Measurements from ENCODE around the gene SPAG17.

Gene SPAG17

DNA sequence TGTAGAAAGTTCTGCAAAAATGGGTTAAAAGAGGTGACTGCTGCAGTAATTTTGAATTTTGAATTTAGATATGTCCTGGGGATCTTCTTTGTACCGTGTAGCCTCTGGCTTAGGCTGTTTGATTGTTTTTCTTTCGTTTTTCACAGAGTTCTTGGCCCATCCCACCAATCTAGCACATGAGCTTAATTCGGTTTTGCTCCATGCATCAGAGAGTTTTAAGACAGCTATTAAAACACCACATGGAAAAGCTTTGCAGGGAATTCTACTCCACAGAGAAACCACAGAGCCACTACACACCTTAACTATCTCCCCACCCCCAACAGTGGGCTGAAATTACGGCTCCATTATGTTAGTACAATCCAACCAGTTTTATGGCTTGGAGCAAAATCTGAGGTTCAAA lies 25.5 kb downstream of the SPAG17 start:
- no peak for DNase-seq

DNA sequence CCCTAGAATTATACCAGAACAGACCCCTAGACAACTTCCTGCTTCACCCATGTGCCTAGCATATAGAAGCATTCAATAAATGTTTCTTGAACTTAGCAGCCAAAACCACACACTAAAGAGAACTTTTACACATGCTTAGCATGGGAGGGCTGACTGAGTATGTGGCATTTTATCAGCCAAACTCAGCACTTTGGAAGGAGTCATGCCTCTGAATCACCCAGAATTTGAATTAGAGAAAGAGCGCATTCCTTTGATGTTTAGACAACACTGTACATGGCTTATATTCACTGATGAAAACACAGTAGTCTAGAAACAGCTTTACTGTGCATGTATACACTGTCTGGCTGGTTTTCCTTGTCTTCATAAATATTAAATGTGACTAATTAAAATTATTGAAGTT lies 26.1 kb downstream of the SPAG17 start:
- no peak for DNase-seq

DNA sequence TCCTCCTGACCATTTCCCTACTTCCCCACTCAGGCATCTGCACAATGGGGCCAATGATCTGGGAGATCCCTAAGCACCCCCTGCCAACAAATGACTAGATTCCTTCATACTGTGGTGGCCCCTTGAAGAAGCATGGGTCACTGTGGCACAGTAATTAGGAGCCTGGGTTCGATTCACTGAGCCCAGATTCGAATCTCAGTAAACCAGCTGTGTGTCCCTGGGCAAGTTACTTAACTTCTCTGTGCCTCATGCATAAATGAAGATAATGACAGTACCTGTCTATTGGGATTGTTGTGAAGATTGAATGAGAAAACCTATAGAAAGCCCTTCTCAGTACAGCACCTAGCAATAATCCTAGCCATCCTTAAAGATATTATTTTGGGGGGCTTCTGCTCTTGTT lies 27.5 kb downstream of the SPAG17 start:
- DNase-seq = no peak

DNA sequence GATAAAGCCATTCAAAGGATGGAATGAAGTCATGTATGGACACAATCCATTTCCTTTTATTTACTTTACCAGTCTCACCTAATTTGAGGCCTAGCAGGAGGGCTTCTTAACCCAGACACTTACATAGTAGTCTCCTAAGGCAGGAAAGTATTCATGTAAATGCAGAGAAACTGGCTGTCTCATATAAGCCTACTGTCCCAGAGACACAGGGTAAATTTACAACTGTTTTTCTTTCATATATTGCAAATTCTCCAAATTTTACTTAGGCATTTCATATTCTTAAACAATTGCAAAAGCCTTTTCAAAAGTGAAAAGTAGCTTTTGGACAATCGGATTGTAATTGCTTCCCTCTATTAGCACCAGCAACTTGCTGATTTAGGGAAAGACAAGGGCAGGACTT lies 29.9 kb downstream of the SPAG17 start:
- no peak for DNase-seq

DNA sequence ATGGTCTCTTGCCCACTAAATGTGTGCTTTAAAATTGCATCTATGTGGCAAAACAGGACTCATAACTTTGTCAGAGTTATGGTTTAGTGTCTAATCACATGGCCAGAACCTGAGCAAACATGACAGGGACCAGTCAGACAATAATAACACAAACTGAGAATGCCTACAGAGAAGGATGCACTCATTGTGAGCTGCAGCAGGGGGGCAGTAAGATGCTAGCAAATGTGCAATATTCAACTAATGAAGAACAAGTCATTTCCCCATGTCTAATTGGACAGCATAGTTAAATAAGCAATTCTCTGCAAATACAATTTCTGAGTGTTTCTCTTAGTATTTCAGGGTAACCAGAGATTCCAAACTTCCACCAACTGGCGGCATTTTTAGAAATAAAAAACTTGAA lies 30.8 kb downstream of the SPAG17 start:
- no peak for DNase-seq

DNA sequence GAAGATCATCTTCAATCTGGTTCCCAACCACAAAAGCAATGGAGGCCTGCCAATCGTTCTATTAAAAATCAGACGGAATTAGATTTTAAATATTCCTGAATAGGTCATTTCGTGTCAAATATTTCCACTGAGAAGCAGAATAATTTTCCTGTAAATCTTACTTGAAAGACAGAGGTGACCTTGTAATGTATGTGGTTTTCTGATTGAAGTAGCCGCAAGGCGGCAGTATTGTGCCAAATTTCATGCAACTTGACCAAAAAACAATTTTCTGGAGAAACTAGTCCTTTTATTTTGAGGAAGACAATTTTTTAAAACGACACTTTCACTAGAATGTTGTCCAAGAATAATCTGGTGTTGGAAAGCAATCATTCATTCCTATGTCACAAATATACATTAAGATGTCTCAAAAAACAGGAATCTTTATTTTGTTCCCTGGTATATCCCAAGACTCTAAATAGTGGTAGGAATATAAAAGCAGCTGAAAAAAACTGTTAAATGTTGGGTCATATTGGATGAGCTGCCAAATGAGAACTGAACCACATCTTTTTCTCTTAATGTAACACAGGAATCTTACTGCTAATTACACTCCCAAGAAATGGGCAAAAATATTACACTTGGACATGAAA lies 33.6 kb downstream of the SPAG17 start:
- DNase-seq = peak; percentile 12

DNA sequence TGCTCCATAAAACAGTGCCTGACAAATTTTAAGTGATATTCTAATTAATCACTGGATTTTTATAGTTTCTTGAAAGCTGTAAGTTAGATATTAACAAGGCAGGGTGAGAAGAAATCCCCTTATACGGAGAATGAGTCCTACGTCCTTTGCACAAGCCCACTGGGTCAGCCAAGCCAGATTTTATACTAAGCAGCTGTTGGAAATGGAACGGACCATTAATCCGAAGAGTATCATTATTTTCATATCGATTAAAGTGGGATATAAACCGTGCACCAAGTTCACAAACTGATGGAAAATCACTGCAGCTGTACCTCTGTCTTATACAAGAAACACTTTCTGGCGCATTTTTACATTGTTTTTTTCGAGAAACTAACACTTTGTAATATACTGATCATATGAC lies 35.2 kb downstream of the SPAG17 start:
- DNase-seq = no peak

DNA sequence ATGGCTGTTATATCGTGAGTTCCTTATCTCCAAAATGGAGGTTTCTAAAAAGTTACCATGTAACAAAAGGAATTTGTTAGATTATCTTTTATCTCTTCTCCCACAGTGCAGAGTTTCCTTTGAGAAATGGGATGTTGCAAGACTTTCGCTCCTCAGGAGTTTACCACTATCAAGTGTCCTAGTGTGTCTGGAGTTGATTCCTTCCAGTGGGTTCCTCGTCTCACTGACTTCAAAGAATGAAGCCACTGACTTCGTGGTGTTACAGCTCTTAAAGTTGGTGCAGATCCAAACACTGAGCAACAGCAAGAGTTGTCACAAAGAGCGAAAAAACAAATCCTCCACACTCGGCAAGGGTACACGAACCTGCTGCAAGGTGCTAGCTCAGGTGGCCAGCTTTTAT lies 37.0 kb downstream of the SPAG17 start:
- no peak for DNase-seq

DNA sequence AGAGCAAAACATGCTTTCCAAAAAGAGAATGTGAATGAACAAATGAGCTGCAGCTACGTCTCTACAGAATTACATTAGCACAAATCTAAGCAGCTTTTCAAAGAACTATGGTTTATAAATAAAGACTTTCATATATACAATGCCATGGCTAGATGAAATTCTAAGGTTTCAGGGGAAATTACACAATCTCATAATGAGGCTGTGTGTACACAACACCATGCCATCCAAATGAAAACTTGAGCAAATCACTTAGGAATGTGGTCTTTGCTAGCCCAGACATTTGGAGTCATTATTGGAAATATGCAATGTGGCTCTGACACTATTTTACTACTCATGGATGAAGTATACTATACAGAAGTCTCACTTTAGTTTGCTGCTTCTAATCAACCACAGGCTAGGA lies 37.5 kb downstream of the SPAG17 start:
- no peak for DNase-seq

DNA sequence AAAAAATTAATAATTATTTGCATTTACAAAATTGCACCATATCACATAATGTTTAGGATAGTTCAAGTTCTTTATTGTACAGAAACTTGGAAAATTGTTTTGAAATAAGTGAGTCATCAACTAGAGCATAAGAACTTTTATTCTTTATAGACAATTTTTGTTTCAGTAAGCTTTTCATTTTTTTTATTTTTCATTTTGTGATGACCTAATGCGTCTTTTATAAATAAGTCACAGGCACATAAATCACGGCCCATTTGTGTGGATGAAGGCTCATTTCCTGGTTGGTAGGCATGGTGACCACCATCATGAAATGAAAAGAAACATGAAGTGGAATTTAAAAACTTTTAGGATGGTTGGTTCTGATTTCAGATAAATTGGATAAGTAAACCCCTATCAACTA lies 39.3 kb downstream of the SPAG17 start:
- DNase-seq = no peak

DNA sequence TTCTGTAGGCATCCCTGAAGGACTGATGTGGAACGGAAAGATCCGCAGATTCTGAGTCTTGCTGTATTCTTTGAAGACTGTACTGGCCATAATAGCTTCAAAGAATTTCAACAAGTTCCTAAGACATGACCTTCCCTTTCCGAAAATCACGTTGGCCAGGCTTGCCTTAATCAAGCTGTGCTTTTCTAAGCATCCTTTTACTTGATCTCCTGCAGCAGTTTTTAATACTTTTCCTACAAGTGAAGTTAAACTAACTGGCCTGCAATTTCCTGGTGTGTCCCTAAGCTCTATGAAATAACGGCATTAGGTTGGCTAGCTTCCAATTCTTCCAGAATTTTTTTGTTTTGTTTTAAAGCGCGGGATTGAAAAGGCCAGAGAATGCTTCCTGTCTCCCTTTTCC lies 40.3 kb downstream of the SPAG17 start:
- no peak for DNase-seq

DNA sequence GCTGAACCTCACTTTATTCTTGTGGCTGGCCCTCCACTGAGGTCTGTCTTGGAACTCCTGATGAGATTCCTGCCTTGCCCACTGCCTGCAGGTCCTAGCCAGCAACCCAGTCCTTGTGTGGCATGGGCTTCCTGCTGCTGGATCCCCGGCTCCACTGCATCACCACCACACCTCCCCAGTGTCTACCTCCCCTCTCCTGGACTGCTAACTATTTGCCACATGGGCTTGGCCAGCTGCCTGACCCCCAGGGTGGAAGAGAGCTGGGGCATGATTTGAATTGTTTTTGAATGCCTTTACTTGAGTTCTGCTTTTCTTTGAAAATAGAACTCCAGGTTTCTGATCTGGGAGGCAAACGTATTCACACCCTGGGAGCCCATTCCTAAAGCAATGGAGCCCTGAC lies 41.2 kb downstream of the SPAG17 start:
- no peak for DNase-seq

DNA sequence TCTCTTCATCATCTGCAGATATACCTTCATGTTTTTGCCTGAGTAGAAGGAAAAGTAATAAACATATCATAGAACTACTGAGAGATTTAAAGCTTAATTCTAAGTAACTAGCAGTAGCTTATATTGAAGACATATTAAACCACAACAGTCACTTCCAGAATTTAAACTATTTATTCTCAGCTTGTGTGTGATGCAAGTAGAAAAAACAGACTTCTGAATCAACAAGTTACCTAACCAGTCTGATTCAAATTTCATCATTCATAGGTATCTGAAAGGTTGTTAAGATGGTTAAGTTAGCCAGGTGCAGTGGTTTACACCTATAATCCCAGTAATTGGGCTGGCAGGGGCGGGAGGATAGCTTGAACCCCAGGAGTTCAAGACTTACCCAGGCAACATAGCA lies 41.9 kb downstream of the SPAG17 start:
- no peak for DNase-seq

DNA sequence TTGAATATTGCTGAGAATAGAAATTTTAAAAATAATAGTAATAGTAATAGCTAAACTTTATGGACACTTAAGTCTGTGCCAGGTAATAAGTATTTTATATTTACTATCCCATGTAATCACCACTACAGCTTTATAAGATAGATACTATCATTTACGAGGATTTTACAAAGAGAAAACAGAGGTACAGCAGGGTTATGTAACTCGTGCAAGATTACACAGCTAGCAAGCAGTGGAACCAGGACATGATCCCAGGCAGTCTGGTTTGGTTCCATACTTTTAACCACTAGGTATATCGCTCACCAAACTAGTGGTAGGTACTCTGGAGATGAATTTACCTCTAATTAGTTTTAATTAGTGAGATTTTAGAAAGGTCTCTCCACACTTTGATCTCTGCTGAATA lies 42.5 kb downstream of the SPAG17 start:
- no peak for DNase-seq

DNA sequence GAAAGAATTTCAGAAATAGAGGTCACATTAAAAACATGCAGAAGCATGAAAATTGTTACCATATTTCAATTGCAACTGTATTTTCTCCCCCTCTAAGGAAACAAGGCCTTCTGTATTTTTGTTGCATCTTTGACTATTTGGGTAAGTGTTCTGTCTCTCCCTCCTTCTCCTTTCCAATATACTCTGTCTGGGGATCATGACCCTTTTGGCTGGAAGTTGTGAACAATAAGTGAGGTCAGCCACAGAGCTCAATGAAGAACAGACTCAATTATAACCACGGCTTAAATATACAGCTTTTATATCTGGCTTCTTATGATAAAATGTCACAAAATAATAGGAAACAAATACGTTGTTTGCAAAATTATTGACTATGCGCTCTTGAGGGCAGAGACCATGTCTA lies 47.1 kb downstream of the SPAG17 start:
- DNase-seq = no peak

DNA sequence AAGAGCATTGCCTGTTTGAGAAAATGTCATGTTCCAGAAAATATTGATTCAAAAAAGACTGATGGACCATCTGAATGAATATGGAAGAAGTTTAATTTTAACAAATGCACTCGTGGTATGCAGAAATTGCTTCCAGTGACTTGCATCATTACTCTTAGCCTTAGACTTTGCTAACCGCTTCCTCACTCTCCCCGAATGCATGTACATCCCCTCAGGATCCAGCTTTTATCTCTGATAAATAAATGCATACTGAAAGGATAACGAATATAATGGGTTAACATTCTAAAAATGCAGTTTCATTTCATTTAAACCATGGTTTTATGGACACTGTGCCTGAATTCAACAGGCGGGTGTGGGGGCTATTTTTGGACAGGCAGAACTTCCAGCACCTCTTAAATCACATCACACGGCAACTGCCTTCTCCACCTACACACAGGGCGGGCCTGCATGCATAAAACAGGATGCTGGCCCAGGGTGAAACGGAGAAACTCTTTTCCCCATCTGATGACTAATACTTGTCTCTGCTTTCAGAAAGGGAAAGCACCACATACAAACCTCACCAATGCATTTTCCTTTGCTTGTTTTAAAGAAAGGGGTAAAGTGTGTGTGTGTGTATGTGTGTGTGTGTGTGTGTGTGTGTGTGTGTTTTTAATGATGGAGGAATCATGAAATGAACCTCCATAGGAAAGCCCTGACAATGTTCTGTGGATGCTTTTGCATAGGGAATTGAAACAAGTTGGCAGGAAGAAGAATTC lies 48.7 kb downstream of the SPAG17 start:
- peak; percentile 15 for DNase-seq

DNA sequence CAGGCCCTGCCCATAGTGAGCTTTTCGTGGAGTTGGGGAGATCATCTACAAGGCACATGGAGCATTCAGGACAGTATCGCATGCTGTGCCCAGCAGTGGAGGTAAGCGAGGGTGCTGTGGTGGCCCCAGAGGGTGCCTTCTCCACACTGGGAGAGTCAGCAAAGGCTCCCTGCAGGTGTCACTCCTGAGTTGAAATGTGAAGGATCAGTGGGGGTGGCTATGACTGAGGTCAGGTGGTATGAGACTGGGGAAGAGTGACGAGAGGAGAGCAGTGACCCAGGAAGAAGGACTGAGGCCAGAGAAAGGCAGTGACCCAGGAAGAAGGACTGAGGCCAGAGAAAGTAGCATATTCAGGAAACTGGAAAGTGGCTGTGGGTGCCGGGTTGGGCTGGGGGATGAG lies 53.0 kb downstream of the SPAG17 start:
- DNase-seq = no peak

DNA sequence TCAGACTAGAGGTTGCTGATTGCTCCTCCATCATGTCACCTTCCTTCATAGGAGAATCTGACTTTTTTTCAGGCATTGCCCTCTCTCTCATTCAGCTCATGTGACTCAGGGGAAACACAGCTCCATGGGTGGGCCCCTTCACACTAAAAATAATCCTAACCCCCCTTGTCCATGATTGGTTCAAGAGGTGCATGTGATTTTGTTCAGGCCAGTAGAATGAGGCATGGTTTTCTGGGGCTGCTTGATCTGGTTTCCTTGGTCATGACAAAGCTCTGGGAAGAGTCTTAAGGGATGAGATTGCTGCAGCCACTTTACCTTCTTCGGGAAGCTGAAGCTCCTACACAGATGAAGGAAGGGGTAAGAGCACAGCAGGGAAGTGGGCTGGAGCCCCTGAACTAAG lies 56.3 kb downstream of the SPAG17 start:
- DNase-seq = no peak

DNA sequence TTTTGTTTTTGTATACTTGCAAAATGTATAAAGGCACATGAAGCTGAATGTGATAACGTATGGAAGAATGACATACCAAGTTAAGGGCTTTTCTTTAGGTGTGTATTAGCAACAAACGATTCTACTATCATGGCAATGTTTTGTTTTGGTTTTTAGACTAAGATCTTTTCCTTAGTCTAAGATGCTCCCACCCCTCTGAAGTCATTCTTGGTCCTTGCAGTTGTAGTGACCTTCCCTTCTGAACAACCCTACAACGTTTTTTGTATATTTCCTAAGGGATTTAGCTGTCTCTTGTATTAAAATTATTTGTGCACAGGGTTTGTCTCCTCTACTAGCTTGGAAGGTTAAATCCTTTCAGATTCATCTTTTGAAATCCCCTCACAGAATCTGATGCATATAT lies 61.0 kb downstream of the SPAG17 start:
- DNase-seq = no peak

DNA sequence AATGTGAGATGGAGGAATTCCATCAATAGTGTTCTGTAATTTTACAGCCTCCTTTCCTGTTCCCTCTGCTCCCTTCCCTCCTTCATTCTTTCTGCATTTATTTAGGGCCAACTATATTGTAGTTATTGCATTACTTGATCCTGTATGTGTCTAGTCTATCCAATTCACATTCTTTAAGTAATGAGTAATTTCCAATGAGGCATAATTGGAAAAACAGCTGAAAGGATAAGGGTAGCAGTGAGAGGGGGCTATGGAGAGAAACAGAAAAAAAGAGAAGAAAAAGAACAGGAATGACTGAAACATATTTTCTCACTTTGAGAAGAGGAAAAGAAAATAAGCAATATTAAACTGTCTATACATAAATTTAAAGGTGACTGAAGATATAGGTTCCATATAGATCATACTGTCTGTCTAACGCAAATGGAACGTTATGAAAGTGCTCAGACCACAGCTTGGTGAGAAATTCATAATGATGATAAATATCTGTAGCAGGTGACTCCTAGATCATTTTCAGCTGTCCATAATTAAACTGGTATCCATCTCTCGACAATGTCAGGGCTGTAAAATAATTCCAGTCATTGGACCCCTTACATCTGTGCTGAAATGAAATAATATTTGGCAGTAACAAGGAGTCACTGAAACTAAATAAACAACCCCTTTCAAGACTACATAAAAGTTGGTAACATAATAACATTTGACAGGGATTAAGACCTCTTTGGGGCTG lies 61.8 kb downstream of the SPAG17 start:
- DNase-seq = no peak

DNA sequence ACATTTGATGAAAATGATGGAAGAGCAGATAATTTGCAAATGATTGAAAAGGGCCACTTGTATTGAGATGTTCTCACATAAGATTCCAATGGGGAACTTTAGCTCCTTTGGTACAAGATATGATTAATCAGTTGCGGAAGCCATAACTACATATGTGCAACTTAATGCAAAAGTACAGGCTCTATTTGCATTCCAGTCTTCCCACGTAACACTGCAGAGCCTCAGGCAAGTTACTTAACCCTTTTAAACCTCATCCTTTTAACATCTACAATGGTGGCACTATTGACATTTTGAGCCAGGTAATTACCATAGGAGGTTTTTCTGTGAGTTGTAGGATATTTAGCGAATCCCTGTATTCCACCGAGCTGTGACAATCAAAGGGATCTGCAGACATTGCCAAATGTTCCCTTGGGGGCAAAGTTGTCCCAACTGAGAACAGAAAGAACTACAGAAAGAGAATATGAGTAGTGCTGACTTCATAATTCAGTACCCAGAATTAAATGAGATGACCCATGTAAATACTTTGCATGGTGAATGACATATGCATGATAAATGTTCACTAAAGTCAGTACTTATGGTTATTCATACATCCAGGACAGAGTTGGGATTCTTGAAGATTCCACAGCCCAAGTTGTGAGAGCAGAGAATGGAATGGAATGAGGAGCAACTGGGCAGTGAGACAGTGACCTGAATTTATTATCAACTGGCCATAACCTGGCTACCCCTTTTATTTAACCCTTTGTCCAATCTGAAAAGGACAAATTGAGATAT lies 62.6 kb downstream of the SPAG17 start:
- DNase-seq = no peak

DNA sequence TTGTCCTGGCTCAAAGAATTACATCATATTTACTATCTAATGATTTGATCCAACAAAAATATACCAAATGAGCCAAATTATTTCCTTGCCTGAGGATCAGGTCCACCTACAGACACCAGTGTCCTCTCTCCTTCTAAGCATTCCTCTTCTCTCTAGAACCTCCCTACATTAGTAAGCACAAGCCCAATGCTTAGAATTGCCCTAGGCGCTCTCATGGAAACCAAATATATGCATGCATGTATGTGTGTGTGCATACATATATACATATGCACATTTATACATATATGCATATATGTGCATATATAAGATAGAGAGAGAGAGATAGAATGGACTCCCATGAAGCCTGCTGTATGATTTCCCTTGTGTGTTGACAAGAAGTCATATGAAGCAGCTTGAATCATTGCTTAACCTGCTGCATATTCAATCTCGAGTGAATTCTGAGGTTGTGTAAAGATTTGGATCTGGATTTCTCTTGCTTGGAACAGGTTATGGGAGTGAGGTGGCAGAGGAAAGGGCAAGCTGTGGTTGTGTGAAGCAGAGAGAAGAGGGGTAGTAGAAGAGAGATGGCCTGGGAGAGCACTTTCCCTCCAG lies 66.1 kb downstream of the SPAG17 start:
- no peak for DNase-seq

DNA sequence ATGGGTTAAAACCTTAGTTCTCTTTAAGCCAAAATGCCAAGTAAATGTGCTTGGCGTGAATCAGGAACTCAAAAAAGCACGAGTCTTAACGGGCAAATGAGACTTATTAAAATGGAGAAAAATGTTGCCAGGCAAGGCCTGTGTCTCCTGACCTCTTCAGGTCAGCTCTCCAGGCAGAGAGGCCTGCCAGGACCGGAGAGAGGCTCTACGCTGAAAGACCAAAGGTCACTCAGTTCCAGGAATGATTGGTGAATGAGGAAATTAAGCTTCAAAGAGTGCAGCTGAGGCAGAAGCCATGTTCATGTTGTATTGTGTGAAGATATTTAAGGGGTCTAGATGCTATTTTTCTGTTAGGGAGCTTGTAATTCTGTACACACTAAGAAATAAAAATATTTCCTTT lies 66.6 kb downstream of the SPAG17 start:
- no peak for DNase-seq
